Upper lobe of left lung (tissue), 4 donors: ENCODE measurements around the gene ACAA1.

ENCODE experiments used
- CTCF ChIP-seq, 6 experiments: fragments of 450-650 bp in 4 of 6; fragments of 200-600 bp in 2 of 6; sonication (generic) in 2 of 6; IDR thresholded peaks; one replicate each; pipeline ENCODE4 v1.5.1; 2016 to 2019; ENCODE audit warnings: antibody characterized with exemption in 6 of 6
- POLR2A ChIP-seq, 4 donors: fragments of 450-650 bp; IDR thresholded peaks; one replicate each; pipeline ENCODE4 v1.5.1; 2016 to 2017; ENCODE audit warnings: antibody characterized with exemption in 4 of 4, mild to moderate bottlenecking in 2 of 4

DNA sequence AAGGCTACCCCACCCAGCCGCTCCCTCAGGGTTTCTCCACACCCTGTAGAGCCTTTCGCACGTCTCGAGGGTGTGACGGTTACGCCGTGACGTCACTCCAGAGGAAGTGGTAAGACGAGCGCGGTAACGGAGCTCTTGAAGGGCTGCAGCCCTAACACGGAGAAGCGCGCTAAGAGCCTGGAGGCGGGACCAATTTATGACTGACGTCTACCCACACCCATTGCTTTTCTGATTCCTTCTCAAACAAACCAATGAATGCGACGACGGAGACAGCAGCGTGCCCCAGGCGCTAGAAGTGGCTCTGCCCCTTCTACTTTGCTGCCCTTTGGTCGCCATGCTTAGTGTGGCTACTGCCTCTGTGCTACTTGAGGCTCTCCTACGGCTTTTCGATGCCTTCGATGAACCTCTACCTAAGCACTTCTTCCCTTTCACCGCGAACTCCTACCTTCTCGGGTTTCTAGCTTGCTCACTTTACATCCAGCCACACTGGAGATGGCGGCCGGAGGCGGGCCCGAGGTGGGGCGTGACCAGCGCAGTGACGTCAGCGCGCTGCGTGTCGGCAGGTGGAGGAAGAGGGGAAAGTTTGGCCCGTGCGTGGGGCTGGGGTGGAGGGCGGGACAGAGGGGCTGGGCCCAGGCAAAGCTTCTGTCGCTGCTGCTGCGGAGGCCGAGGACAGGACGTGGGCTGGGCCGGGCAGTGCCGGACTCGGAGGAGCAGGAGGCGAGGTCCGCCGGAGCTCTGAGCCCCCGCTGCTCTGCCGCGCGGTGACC is 28.2 kb upstream of the ACAA1 start, which contains the start of gene OXSR1:
- peak in 3 of 4 donors; percentile 60 to 93 (median 77) for TF ChIP-seq POLR2A (IDR thresholded peaks at IDR 0.05)
- TF ChIP-seq CTCF (IDR thresholded peaks at IDR 0.05), result peak in 3 of 6 experiments; percentile 3 to 18 (median 6)
